Thyroid gland (tissue), 4 donors: ENCODE results near the gene KREMEN2.

Experiments used
- POLR2A ChIP-seq, 2 donors: fragments of 450-650 bp; IDR thresholded peaks; one replicate each; pipeline ENCODE4 v1.6.1; 2017; ENCODE audit warnings: antibody characterized with exemption in 2 of 2, mild to moderate bottlenecking in 2 of 2, moderate library complexity in 1 of 2
- TF ChIP-seq, protein P1 (sequence below), 6 experiments: fragments of 200-600 bp in 3 of 6; fragments of 450-650 bp in 3 of 6; sonication (generic) in 3 of 6; IDR thresholded peaks; one replicate each; pipeline ENCODE4 v1.5.1; 2016 to 2019; ENCODE audit warnings: antibody characterized with exemption in 6 of 6, mild to moderate bottlenecking in 2 of 6, inconsistent platforms in 1 of 6, moderate library complexity in 1 of 6

DNA sequence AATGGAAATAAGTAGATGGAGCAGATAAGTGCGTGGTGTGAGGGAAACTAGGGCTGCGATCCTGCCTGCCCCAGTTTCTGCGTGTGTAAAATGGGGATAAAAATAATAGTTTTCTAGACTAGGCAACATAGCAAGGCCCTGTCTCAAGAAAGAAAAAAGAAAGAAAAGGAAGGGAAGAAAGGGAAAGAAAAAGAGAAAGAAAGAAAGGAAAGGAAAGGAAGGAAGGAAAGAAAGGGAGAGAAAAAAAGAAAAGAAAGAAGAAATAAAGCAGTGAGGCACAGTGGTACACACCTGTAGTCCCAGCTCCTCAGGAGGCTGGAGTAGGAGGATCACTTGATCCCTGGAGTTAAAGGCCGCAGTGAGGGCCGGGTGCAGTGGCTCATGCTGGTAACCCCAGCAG, 18.3 kb downstream of the KREMEN2 start:
- TF ChIP-seq, protein P1, sequence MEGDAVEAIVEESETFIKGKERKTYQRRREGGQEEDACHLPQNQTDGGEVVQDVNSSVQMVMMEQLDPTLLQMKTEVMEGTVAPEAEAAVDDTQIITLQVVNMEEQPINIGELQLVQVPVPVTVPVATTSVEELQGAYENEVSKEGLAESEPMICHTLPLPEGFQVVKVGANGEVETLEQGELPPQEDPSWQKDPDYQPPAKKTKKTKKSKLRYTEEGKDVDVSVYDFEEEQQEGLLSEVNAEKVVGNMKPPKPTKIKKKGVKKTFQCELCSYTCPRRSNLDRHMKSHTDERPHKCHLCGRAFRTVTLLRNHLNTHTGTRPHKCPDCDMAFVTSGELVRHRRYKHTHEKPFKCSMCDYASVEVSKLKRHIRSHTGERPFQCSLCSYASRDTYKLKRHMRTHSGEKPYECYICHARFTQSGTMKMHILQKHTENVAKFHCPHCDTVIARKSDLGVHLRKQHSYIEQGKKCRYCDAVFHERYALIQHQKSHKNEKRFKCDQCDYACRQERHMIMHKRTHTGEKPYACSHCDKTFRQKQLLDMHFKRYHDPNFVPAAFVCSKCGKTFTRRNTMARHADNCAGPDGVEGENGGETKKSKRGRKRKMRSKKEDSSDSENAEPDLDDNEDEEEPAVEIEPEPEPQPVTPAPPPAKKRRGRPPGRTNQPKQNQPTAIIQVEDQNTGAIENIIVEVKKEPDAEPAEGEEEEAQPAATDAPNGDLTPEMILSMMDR (IDR thresholded peaks at IDR 0.05): no peak
- TF ChIP-seq POLR2A (IDR thresholded peaks at IDR 0.05): no peak
